Measurements from ENCODE around the gene TIAL1.

DNA sequence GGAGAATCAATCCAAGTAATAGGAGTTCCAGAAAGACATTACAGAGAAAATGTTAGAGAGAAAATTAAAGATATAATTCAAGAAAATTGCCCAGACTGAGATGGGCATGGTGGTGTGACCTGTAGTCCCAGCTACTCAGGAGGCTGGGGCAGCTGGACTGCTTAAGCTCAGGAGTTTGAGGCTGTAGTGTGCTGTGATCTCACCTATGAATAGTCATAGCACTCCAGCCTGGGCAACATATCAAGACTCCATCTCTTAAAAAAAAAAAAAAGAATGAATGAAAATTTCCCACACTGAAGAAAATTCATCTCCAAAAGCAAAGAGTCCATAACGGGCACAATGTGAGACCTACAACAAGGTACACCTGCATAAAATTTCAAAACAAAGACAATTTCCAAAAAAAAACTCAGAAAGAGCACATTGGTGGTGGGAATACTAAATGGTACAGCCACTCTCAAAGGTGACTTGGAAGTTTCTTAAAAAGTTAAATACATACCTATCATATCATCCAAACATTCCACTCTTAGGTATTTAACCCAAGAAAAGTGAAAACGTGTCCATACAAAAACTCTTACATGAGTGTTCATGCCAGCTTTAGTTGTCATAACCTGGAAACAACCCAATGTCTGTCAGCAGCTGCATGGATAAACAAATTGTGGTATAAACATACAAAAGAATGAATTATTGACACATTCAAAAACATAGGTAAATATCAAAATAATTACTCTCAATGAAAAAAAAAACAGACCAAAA is 47.3 kb downstream of the TIAL1 start:
- TF ChIP-seq, protein P1, sequence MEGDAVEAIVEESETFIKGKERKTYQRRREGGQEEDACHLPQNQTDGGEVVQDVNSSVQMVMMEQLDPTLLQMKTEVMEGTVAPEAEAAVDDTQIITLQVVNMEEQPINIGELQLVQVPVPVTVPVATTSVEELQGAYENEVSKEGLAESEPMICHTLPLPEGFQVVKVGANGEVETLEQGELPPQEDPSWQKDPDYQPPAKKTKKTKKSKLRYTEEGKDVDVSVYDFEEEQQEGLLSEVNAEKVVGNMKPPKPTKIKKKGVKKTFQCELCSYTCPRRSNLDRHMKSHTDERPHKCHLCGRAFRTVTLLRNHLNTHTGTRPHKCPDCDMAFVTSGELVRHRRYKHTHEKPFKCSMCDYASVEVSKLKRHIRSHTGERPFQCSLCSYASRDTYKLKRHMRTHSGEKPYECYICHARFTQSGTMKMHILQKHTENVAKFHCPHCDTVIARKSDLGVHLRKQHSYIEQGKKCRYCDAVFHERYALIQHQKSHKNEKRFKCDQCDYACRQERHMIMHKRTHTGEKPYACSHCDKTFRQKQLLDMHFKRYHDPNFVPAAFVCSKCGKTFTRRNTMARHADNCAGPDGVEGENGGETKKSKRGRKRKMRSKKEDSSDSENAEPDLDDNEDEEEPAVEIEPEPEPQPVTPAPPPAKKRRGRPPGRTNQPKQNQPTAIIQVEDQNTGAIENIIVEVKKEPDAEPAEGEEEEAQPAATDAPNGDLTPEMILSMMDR (IDR thresholded peaks at IDR 0.05), result no peak
- TF ChIP-seq POLR2A (IDR thresholded peaks at IDR 0.05), result no peak
